Jurkat, Clone E6-1 (cell line): ENCODE measurements around the gene MAMDC4.

Experiments
- DNase-seq: peaks from one replicate; pipeline ENCODE4 v3.0.0-alpha.2; 2011; ENCODE audit warnings: low read depth, low spot score
- H3K4me3 ChIP-seq: 2 replicates; pipeline ENCODE4 v1.5.1; 2011; ENCODE audit warnings: mild to moderate bottlenecking, low read length, control low read depth, moderate library complexity

Gene MAMDC4

DNA sequence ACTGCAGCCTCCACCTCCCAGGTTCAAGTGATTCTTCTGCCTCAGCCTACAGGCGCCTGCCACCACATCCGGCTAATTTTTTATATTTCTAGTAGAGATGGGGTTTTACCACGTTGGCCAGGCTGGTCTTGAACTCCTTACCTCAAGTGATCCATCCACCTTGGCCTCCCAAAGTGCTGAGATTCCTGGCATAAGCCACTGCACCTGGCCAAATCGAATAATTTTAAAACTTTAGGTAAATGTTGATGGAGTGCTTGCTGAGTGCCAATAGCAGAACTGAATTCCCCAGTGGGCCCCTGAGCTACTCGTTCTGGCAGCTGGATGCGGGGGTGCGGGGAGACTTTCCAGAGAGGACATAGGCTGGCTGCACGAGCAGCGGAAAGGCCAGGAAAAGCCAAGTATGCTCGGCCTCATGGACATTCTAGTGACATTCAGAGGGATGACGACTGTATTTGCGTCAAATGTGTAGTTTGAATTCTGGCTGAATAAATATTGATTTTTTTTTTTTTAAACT, 51.0 kb downstream of the MAMDC4 start:
- no peak overlapping the region for H3K4me3 ChIP-seq
- DNase-seq: no peak

DNA sequence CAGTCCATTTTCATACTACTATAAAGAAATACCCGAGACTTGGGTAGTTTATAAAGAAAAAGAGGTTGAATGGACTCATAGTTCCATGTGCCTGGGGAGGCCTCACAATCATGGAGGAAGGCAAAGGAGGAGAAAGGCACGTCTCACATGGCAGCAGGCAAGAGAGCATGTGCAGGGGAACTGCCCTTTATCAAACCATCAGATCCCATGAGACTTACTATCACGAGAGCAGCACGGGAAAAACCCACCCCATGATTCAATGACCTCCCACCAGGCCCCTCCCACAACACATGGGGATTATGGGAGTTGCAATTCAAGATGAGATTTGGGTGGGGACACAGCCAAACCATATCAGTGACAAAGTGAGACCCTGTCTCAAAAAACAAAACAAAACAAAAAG, 54.1 kb downstream of the MAMDC4 start:
- H3K4me3 ChIP-seq: no peak overlapping the region
- no peak for DNase-seq

DNA sequence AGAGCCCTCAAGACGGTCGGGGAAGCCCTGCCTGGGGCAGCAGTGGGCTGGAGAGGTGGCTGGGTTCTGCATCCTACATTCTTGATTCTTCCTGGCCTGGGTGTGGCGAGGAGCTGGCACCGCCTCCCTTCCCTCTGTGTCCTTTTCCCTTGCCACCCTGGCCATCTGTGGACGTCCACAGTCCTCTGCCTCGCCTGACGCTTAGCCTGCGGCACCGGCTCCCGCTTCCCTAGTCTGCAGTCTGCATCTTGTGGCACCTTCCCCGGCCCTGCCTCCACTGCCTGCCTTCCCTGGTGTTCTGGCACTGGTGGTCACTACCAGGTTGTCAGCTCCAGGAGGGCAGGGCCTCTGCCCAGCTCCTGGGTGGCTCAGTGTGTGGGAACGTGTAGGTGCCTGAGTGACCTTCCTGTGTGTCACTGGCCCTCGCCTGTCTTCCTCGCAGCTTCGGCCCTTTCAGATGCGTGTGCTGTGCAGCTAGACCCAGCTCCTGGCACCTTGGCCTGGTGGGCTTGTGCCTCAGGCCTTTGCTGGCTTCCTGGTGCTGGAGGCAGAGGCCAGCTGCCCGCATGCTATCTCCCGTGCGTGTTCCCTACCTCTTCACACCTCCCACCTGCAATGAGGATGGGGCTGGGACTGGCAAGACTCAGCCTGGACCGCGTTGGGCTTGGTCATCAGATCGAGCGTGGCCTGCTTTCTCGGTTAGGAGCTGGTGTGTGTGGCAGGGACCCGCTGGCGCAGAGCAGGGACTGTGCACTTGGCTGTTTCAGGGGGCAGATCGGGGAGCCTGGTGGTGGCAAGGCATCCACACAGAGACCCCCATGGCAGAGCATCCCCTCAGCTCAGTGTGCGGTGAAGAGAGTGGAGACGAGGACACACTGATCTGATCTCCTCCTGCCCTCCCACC, 55.1 kb downstream of the MAMDC4 start:
- H3K4me3 ChIP-seq: no peak overlapping the region
- no peak for DNase-seq
